GM12891 (cell line): ENCODE results near the gene NOTCH4.

Experiments used
- PAX5 ChIP-seq: IDR thresholded peaks from 2 replicates; pipeline ENCODE4 v1.6.1; 2011; ENCODE audit warnings: low read length, moderate library complexity, mild to moderate bottlenecking; ENCODE audit not compliant: insufficient read depth, severe bottlenecking
- POLR2A ChIP-seq: IDR thresholded peaks from 2 replicates; pipeline ENCODE4 v1.6.1; 2011; ENCODE audit warnings: low read depth, low read length, control low read depth
- POLR2AphosphoS5 ChIP-seq: IDR thresholded peaks from 2 replicates; pipeline ENCODE4 v1.6.1; 2011; ENCODE audit warnings: low read depth, low read length, control low read depth
- POU2F2 ChIP-seq: IDR thresholded peaks from 2 replicates; pipeline ENCODE4 v1.6.1; 2011; ENCODE audit warnings: low read depth, mild to moderate bottlenecking, control low read depth, low read length, moderate library complexity
- SPI1 ChIP-seq: IDR thresholded peaks from 2 replicates; pipeline ENCODE4 v1.6.1; 2011; ENCODE audit warnings: low read depth, low read length, control low read depth
- TAF1 ChIP-seq: IDR thresholded peaks from 2 replicates; pipeline ENCODE4 v1.6.1; 2011; ENCODE audit warnings: low read depth, low read length, control low read depth

DNA sequence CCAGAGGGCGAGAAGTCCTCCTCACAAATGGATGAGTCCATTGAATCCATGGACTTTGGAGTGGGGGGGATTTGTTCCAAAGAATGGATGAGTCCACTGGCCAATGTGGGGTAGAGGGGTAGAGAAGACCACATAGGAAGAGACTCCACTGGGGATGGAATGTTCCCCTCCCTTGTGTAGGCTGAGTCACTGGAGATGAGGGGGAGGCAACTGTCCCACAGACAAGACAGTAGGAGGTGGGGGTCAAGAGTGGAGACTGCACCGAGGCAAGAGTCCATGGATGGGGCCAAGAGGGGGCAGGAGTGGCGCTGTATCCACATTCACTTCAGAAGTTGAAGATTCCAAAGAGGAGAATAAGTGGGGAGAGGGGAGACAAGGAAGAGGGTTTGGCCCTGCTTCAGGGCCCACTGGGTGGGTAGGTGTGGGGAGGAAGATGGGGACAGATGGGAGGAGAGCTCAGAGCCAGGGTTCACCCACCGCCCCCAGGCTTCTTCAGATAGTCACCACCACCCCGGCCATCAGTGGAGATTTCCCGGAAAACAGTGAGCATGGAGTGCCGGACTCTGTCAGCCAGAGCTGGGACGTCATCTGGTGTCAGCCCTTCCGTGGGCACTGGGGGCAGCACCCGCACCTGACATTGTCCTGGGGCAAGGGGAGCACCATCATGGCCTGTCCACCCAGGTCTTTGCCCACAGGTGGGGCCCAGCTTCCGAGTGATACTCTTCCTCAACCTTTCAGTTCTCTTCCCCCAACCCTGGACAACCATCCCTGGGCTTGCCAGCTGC lies 54.9 kb downstream of the NOTCH4 start:
- TF ChIP-seq POLR2A: no peak
- no peak for TF ChIP-seq POLR2AphosphoS5
- TF ChIP-seq TAF1: no peak
- no peak for TF ChIP-seq POU2F2
- no peak for TF ChIP-seq SPI1
- no peak for TF ChIP-seq PAX5
